ENCODE data around the gene KDM4B. TPM values are rescaled to one million over a fixed set of nuclear protein-coding genes. Genes with fewer than 3 reads are reported as not detected.

KDM4B gene
- total RNA-seq, 4 donors from 2014 or later: 29.2 to 43.8 (median 38.7) TPM

GRCh38 chr19:5145521-5146511, 176.9 kb downstream of the KDM4B start:
- H3K9me3 ChIP-seq: no peaks in the 10 kb centered on the region
- H3K4me3 ChIP-seq: no peak overlapping the region
- H3K36me3 ChIP-seq: peaks cover 0 to 100% of the 10 kb centered on the region in 2 donors
- no peak for TF ChIP-seq POLR2A (IDR thresholded peaks at IDR 0.05)
- TF ChIP-seq CTCF (IDR thresholded peaks at IDR 0.05): no peak
- TF ChIP-seq EP300 (IDR thresholded peaks at IDR 0.05): no peak
- TF ChIP-seq POLR2AphosphoS5 (IDR thresholded peaks at IDR 0.05): no peak
- no peaks in the 10 kb centered on the region for H3K4me1 ChIP-seq
- 87% methylated on average over 12 of the region's 52 CpGs; no CpG with 5 or more reads in 1 of the 2 donors for WGBS, 2 donors (ENCODE audit: low coverage in 1 of 2)
- no peak overlapping the region for H3K27ac ChIP-seq
- no peaks in the 10 kb centered on the region for H3K27me3 ChIP-seq
- ATAC-seq: no peak

- no peaks in the 10 kb centered on the region for H3K27me3 ChIP-seq
- H3K9me3 ChIP-seq: no peaks in the 10 kb centered on the region
- 73 to 89% methylated on average over 5 to 11 of the region's 31 CpGs for WGBS, 2 donors (ENCODE audit: low coverage in 1 of 2)
- H3K4me1 ChIP-seq: no peaks in the 10 kb centered on the region
- H3K4me3 ChIP-seq: no peak overlapping the region
- H3K36me3 ChIP-seq: peaks cover 0 to 100% of the 10 kb centered on the region in 2 donors
- no peak for ATAC-seq
- no peak overlapping the region for H3K27ac ChIP-seq
- TF ChIP-seq CTCF (IDR thresholded peaks at IDR 0.05) (no peak), EP300 (IDR thresholded peaks at IDR 0.05) (no peak), POLR2A (IDR thresholded peaks at IDR 0.05) (no peak), POLR2AphosphoS5 (IDR thresholded peaks at IDR 0.05) (no peak)
These were observed 178.4 kb downstream of the KDM4B start for GRCh38 chr19:5147074-5147977.

- Histone ChIP-seq H3K27ac (no peak overlapping the region), H3K27me3 (no peaks in the 10 kb centered on the region), H3K9me3 (no peaks in the 10 kb centered on the region), H3K4me3 (no peak overlapping the region), H3K36me3 (peaks cover 0 to 100% of the 10 kb centered on the region in 2 donors), H3K4me1 (no peaks in the 10 kb centered on the region)
- TF ChIP-seq POLR2AphosphoS5 (IDR thresholded peaks at IDR 0.05) (no peak), POLR2A (IDR thresholded peaks at IDR 0.05) (no peak), CTCF (IDR thresholded peaks at IDR 0.05) (no peak), EP300 (IDR thresholded peaks at IDR 0.05) (no peak)
- no peak for ATAC-seq
- 83% methylated on average over 13 of the region's 42 CpGs; no CpG with 5 or more reads in 1 of the 2 donors for WGBS, 2 donors (ENCODE audit: low coverage in 1 of 2)
These were observed 179.3 kb downstream of the KDM4B start for GRCh38 chr19:5147978-5148793.

GRCh38 chr19:5148794-5149190, 179.9 kb downstream of the KDM4B start:
- ATAC-seq: no peak
- TF ChIP-seq CTCF (IDR thresholded peaks at IDR 0.05): no peak
- TF ChIP-seq POLR2A (IDR thresholded peaks at IDR 0.05): no peak
- TF ChIP-seq EP300 (IDR thresholded peaks at IDR 0.05): no peak
- TF ChIP-seq POLR2AphosphoS5 (IDR thresholded peaks at IDR 0.05): no peak

More at GRCh38 chr19:5148794-5149190, 179.9 kb downstream of the KDM4B start:
- Histone ChIP-seq H3K9me3 (no peaks in the 10 kb centered on the region), H3K4me1 (no peaks in the 10 kb centered on the region), H3K36me3 (peaks cover 0 to 97% of the 10 kb centered on the region in 2 donors), H3K27me3 (no peaks in the 10 kb centered on the region), H3K4me3 (no peak overlapping the region), H3K27ac (no peak overlapping the region)
- no CpG with 5 or more reads among the region's 15 CpGs for WGBS, 2 donors (ENCODE audit: low coverage in 1 of 2)

Measured in gastroesophageal sphincter (tissue), 4 donors.